Dendritic cell treated with granulocyte-macrophage colony-stimulating factor and Interleukin-4, amounts not matched to agents 40 ng/mL and 50 ng/mL, for 4 days (primary cell): ENCODE measurements around the gene NAA60.
A peak's percentile ranks its signal among the peaks of the same experiment; 100 is the strongest.
"Not testable (repeated sequence)": the region's sequence is repeated elsewhere in the genome, so short reads cannot be mapped to it uniquely, and the experiment has no call there.

ENCODE experiments used
- H3K27ac Mint-ChIP-seq: one replicate; pipeline ENCODE4 v1.8.0; 2022; ENCODE audit warnings: mild to moderate bottlenecking, mixed read lengths
- H3K27me3 Mint-ChIP-seq: one replicate; pipeline ENCODE4 v1.8.0; 2022; ENCODE audit warnings: mild to moderate bottlenecking, mixed read lengths
- H3K36me3 Mint-ChIP-seq: one replicate; pipeline ENCODE4 v1.8.0; 2022; ENCODE audit warnings: low read depth, mixed read lengths
- H3K4me1 Mint-ChIP-seq: one replicate; pipeline ENCODE4 v1.8.0; 2022; ENCODE audit warnings: low read depth, mixed read lengths
- H3K4me3 Mint-ChIP-seq: one replicate; pipeline ENCODE4 v1.8.0; 2022; ENCODE audit warnings: mild to moderate bottlenecking, moderate library complexity, mixed read lengths
- H3K9me3 Mint-ChIP-seq: one replicate; pipeline ENCODE4 v1.8.0; 2022; ENCODE audit warnings: mixed read lengths
- intact Hi-C: fragments of 100-400 bp; cut with micrococcal nuclease; formaldehyde crosslinking; loops from one replicate; pipeline ENCODE4 v1.15.0; 2022

The NAA60 gene

GRCh38 chr16:3519581-3519980, 76.1 kb downstream of the NAA60 start:
- Mint-ChIP-seq H3K9me3 (no peaks in the 10 kb centered on the region), H3K4me3 (no peak overlapping the region), H3K27me3 (no peaks in the 10 kb centered on the region), H3K36me3 (peaks cover 66% of the 10 kb centered on the region), H3K4me1 (peaks cover 10% of the 10 kb centered on the region), H3K27ac (no peak overlapping the region)
- intact Hi-C loops: no loop called here

- Mint-ChIP-seq H3K9me3 (no peaks in the 10 kb centered on the region), H3K36me3 (peaks cover 58% of the 10 kb centered on the region), H3K27me3 (no peaks in the 10 kb centered on the region), H3K4me3 (no peak overlapping the region), H3K4me1 (peaks cover 10% of the 10 kb centered on the region), H3K27ac (no peak overlapping the region)
- intact Hi-C loops: loop anchor here (10.0 kb wide), 1 partner anchor 94 kb away; the partner anchor contains the start of gene SLX4
These were observed 76.9 kb downstream of the NAA60 start for GRCh38 chr16:3520413-3520812.

- Mint-ChIP-seq H3K9me3 (no peaks in the 10 kb centered on the region), H3K27me3 (no peaks in the 10 kb centered on the region), H3K4me1 (peaks cover 10% of the 10 kb centered on the region), H3K36me3 (peaks cover 55% of the 10 kb centered on the region), H3K27ac (no peak overlapping the region), H3K4me3 (no peak overlapping the region)
- intact Hi-C loops: loop anchor here (10.0 kb wide), 1 partner anchor 94 kb away; the partner anchor contains the start of gene SLX4
These were observed 77.4 kb downstream of the NAA60 start for GRCh38 chr16:3520841-3521240.

GRCh38 chr16:3523281-3523680, 79.8 kb downstream of the NAA60 start:
- H3K27me3 Mint-ChIP-seq: no peaks in the 10 kb centered on the region
- H3K4me3 Mint-ChIP-seq: no peak overlapping the region
- H3K36me3 Mint-ChIP-seq: peaks cover 45% of the 10 kb centered on the region
- H3K9me3 Mint-ChIP-seq: no peaks in the 10 kb centered on the region
- H3K27ac Mint-ChIP-seq: no peak overlapping the region
- intact Hi-C loops: loop anchor here (10.0 kb wide), 1 partner anchor 92 kb away; the partner anchor contains the start of gene SLX4
- H3K4me1 Mint-ChIP-seq: peaks cover 21% of the 10 kb centered on the region

GRCh38 chr16:3525951-3526350, 82.5 kb downstream of the NAA60 start:
- peaks cover 30% of the 10 kb centered on the region for H3K36me3 Mint-ChIP-seq
- peaks cover 12% of the 10 kb centered on the region for H3K4me1 Mint-ChIP-seq
- intact Hi-C loops: loop anchor here (10.0 kb wide), 1 partner anchor 89 kb away; the partner anchor contains the start of gene SLX4
- H3K4me3 Mint-ChIP-seq: no peak overlapping the region
- no peaks in the 10 kb centered on the region for H3K9me3 Mint-ChIP-seq
- H3K27ac Mint-ChIP-seq: no peak overlapping the region
- no peaks in the 10 kb centered on the region for H3K27me3 Mint-ChIP-seq

- not testable (repeated sequence) for H3K9me3 Mint-ChIP-seq, H3K4me3 Mint-ChIP-seq, H3K27me3 Mint-ChIP-seq
- peak overlapping the region; percentile 10 for H3K27ac Mint-ChIP-seq
- peaks cover 37% of the 10 kb centered on the region for H3K36me3 Mint-ChIP-seq
- peaks cover 12% of the 10 kb centered on the region for H3K4me1 Mint-ChIP-seq
- intact Hi-C loops: loop anchor here (10.0 kb wide), 1 partner anchor 87 kb away; the partner anchor contains the start of gene SLX4
These were observed 83.8 kb downstream of the NAA60 start for GRCh38 chr16:3527216-3527829.

- Mint-ChIP-seq H3K27me3 (no peaks in the 10 kb centered on the region), H3K27ac (peak overlapping the region; percentile 10), H3K4me3 (no peak overlapping the region), H3K36me3 (peaks cover 37% of the 10 kb centered on the region), H3K9me3 (no peaks in the 10 kb centered on the region), H3K4me1 (peaks cover 12% of the 10 kb centered on the region)
- intact Hi-C loops: loop anchor here (10.0 kb wide), 1 partner anchor 86 kb away; the partner anchor contains the start of gene SLX4
These were observed 84.9 kb downstream of the NAA60 start for GRCh38 chr16:3528406-3528805.

- H3K36me3 Mint-ChIP-seq: peaks cover 35% of the 10 kb centered on the region
- intact Hi-C loops: loop anchor here (10.0 kb wide), 1 partner anchor 86 kb away; the partner anchor contains the start of gene SLX4
- H3K27me3 Mint-ChIP-seq: no peaks in the 10 kb centered on the region
- no peak overlapping the region for H3K27ac Mint-ChIP-seq
- H3K4me3 Mint-ChIP-seq: no peak overlapping the region
- H3K9me3 Mint-ChIP-seq: no peaks in the 10 kb centered on the region
- peaks cover 12% of the 10 kb centered on the region for H3K4me1 Mint-ChIP-seq
These were observed 85.7 kb downstream of the NAA60 start for GRCh38 chr16:3529175-3529574.

- no peak overlapping the region for H3K27ac Mint-ChIP-seq
- no peaks in the 10 kb centered on the region for H3K27me3 Mint-ChIP-seq
- H3K4me1 Mint-ChIP-seq: peaks cover 12% of the 10 kb centered on the region
- H3K36me3 Mint-ChIP-seq: peaks cover 45% of the 10 kb centered on the region
- intact Hi-C loops: no loop called here
- no peak overlapping the region for H3K4me3 Mint-ChIP-seq
- no peaks in the 10 kb centered on the region for H3K9me3 Mint-ChIP-seq
These were observed 87.0 kb downstream of the NAA60 start for GRCh38 chr16:3530371-3530914.

GRCh38 chr16:3532741-3533140, 89.3 kb downstream of the NAA60 start:
- no peaks in the 10 kb centered on the region for H3K27me3 Mint-ChIP-seq
- H3K4me3 Mint-ChIP-seq: no peak overlapping the region
- intact Hi-C loops: no loop called here
- no peak overlapping the region for H3K27ac Mint-ChIP-seq
- H3K36me3 Mint-ChIP-seq: peaks cover 52% of the 10 kb centered on the region
- peaks cover 6% of the 10 kb centered on the region for H3K4me1 Mint-ChIP-seq
- H3K9me3 Mint-ChIP-seq: no peaks in the 10 kb centered on the region

- Mint-ChIP-seq H3K9me3 (no peaks in the 10 kb centered on the region), H3K36me3 (peaks cover 44% of the 10 kb centered on the region), H3K4me3 (no peak overlapping the region), H3K27me3 (no peaks in the 10 kb centered on the region), H3K27ac (no peak overlapping the region), H3K4me1 (no peaks in the 10 kb centered on the region)
- intact Hi-C loops: no loop called here
These were observed 90.6 kb downstream of the NAA60 start for GRCh38 chr16:3534126-3534525.

GRCh38 chr16:3536271-3536731, 92.8 kb downstream of the NAA60 start:
- Mint-ChIP-seq H3K4me1 (no peaks in the 10 kb centered on the region), H3K27ac (no peak overlapping the region), H3K27me3 (no peaks in the 10 kb centered on the region), H3K36me3 (peaks cover 42% of the 10 kb centered on the region), H3K4me3 (no peak overlapping the region), H3K9me3 (no peaks in the 10 kb centered on the region)
- intact Hi-C loops: no loop called here
